GM18498 (cell line): ENCODE data around the gene CALCB.
"Not testable (repeated sequence)": the region's sequence is repeated elsewhere in the genome, so short reads cannot be mapped to it uniquely, and the experiment has no call there.

Source experiments
- ATAC-seq: cut with Tn5 transposase; IDR thresholded peaks from one replicate; pipeline ENCODE4 v1.9.1; 2021; ENCODE audit warnings: mild to moderate bottlenecking, moderate library complexity; ENCODE audit not compliant: unreplicated experiment

CALCB gene

GRCh38 chr11:15073361-15074205 lies at the start of gene CALCB:
Gene CALCB (plus strand): TSS chr11:15073593. CDS start chr11:15074719, 1,126 bp downstream.
- no peak for ATAC-seq

- no peak for ATAC-seq
Observed at GRCh38 chr11:15027011-15027410, 46.4 kb upstream of the CALCB start.

- no peak for ATAC-seq
Observed at GRCh38 chr11:15027956-15028355, 45.4 kb upstream of the CALCB start.

GRCh38 chr11:15028379-15028778 lies 45.0 kb upstream of the CALCB start:
- no peak for ATAC-seq

DNA sequence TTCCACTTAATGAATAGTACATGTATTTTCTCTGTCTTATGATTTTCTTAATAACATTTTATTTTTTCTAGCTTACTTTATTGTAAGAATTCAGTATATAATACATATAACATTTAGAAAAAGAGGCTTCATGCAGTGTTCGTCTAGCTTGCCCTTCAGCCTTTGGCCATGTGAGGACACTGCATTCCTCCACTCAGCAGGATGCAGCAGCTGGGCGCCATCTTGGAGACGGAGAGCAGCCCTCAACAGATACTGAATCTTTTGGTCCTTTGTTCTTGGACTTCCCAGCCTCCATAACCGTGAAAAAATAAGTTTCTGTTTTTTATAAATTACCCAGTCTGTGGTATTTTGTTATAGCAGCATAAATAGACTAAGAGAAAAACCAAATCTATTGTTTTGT lies 41.4 kb upstream of the CALCB start:
- not testable (repeated sequence) for ATAC-seq

- ATAC-seq: no peak
Observed at GRCh38 chr11:15034687-15035267, 38.6 kb upstream of the CALCB start.

DNA sequence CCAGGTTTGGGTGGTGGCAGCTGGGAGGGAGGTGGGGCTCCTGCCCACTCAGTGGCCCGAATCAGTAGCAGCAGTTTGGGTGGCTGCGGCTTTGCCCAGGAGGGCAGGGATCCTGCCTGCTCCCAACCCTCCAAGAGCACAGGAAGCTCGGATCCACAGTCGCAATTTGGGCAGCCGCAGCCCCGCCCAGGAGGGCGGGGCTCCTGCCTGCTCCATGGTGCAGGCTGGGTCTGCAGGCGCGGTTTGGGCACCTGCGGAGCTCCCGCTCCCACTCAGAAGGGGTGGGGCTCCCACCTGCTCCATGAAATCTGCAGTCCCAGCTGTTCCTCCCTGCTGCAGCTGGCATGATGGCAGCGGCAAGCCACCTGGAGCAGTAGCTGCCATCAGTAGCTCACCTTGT lies 38.1 kb upstream of the CALCB start:
- no peak for ATAC-seq

DNA sequence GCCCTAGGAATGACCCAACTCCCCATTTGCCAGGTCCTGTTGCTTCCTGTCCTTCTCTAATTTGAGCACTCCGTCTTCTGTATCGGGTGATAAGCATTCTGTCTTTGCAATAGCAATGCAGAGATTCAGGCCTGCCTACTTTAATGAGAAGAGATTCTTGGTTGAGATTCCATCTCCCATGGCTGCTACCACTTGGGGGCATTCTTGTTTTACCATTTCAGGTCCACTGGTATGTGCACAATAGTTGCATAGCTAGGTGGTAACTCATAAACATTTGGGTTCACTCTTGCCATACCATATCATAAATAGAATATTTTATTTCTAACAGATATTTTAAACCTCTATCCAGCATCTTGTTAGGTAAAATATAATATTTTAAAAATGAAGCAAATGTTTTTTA lies 34.4 kb upstream of the CALCB start:
- no peak for ATAC-seq

DNA sequence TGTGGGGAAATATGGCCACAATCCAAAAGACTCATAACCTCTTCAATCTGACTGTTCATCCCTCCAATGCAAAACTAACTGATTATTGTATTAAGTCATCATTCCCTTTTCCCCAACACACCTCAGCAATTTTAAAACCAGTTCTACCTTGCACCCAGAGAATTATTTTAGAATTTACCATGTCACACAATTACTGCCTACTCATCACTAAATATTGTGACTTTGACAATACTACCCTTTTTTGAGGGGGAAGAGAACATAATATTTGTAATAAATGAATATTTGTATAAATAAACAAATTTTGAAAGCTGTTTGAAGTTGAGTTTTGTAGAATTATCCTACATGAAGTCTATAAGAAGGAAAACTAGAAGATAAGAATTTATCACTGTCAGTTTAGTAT lies 28.2 kb upstream of the CALCB start:
- no peak for ATAC-seq

DNA sequence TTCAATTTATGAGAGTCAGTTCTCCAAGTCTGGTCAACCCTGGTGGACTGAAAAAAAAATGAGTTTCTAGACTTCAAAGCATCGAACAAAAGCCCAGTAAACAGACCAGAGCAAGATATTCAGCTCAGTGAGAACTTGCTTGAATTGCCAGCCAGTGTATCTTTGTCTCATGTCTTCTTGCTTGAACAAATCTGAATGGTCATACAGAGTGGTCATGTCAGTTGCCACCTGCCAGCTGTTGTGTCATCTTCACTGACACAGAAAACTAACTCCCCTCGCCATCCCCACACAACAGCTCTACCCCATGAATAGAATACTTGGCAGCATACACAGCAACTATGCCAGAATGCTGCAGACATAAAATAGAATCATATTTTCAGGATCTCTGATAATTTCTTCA lies 27.5 kb upstream of the CALCB start:
- no peak for ATAC-seq

DNA sequence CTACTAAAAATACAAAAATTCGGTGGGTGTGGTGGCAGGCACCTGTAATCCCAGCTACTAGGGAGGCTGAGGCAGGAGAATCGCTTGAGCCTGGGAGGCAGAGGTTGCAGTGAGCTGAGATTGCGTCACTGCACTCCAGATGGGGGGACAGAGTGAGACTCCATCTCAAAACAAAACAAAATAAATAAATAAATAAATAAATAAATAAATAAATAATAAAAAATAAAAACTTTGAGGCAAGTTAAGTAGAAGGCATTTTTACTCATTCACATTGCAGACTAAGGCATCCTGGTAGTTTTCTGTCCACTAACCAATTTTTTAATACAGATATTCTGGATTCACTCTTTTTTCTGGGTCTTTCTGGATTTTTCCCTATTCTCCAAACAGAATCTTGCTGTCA lies 26.7 kb upstream of the CALCB start:
- not testable (repeated sequence) for ATAC-seq

DNA sequence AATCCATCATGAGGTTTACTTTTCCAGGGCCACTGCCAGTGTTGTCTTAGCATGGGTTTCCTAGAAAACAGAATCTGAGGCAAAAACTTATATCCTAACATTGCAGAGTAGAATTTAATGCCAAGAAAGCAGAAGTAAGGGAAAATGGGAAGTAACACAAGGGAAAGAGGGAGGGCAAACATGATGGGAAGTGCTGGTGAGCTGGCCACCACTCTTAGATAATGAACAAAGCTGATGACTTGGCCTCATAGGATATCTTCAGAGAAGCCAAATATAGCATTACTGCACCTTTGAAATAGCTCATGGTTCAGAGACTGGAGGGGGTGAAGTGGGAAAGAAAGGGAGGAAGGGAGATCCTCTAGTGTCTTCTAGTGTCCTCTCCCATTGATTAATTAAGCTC lies 24.8 kb upstream of the CALCB start:
- ATAC-seq: no peak

GRCh38 chr11:15053191-15053685 lies 20.2 kb upstream of the CALCB start:
- ATAC-seq: no peak

DNA sequence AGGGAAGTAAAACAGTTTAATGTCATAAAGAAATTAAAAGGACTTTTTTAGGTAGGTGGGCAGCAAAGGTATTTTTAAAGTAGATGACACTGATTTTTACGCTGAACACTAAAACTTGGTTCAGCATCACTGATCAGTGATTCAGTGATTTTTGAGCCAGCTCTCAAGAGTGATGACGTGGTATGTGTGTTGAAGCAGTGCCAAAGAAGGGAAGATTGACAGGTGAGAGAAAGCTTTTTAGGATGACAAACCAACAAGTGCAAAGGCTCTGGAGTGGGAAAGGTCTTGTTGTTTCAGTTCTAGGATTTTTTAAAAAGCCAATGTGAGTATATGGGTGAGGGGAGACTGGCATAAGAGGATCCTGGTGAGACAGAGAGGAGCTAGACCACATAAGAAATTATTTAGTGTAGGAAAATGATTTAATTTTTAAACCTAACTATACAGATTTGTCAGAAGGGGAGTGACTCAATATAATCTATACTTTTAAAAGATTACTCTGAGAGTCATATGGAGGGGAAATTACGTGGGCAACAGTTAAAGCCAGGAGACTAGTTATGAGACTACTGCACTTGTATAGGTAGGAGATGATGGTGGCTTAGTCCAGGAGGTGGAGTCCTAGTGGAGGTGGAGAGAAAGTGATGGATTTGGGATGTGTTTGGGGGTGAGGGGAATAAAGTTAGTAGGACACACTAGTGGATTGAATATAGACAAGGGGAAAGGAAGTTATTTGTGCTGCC lies 17.6 kb upstream of the CALCB start:
- no peak for ATAC-seq

DNA sequence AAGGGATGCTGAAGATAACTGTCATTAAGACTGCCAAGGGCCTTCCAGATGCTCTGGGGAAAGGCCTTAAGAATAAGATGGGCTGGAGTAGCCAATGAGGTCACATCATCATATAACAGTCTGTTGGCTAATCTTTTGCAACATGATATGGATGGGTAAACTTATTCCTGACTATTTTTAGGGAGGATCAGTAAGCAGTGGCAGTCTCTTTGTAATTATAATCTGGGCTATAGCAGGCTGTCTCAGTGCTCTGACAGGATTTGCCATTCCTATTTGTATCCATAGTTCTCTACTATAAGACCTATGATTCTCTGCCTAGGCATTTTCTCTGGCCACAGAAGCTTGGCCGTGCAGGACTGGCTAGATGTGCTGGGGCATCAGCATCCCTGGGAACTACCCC lies 16.1 kb upstream of the CALCB start:
- ATAC-seq: no peak

DNA sequence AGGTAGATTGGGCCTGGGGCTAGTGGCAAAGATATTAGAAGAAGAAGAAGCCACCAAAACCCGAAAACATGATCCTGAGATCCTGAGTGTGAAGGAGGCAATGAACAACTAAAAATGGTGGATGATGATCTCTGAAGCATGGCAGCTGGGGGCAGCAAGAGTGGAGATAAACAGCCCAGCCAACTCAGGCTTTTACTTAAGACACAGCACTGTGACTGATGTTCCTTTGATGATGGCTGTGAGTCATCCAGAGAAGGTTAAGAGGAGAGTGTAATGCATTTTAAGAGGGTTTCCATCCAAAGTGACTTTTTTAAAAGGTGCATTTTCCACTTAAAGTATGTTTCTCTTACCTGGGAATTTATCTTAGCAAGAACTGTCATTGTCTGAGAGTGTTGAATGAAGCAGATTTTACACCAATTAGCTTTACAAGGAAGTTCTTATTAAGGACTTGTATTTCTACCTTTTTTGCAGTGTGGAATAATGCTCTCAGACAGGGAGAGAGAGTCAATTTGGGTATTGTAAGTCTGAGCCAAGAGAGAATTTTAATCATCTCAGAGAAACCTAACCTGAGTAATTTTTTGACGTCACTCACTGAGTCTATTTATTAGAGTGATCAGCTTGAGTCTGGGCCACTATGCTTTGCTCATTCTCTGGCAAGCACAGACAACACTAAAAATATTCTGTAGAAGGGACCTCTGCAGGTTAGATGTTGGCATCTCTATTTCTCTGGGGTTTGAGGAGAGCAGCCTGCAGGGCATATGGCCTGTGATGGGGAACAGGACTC lies 14.1 kb upstream of the CALCB start:
- no peak for ATAC-seq

DNA sequence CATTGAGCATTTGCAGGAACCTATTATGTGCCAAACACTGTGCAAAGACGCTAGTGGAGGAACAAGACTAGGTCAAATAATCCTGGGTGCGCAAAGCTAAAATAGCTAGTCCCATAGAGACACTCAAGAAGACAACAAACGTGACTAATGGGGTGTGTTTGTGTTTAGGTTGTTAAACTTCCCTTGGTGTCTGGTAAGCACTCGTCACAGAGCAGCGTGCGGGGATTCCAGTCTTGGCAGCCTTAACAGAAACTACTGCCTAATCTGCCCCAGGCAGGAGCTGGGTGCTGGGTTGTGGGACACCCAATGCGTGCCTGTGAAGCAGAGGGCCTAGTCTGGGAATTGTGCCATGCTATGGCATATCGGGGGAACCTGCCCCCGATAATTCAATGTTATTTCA lies 10.8 kb upstream of the CALCB start:
- no peak for ATAC-seq

- ATAC-seq: not testable (repeated sequence)
Observed at GRCh38 chr11:15069751-15070150, 3.6 kb upstream of the CALCB start.

DNA sequence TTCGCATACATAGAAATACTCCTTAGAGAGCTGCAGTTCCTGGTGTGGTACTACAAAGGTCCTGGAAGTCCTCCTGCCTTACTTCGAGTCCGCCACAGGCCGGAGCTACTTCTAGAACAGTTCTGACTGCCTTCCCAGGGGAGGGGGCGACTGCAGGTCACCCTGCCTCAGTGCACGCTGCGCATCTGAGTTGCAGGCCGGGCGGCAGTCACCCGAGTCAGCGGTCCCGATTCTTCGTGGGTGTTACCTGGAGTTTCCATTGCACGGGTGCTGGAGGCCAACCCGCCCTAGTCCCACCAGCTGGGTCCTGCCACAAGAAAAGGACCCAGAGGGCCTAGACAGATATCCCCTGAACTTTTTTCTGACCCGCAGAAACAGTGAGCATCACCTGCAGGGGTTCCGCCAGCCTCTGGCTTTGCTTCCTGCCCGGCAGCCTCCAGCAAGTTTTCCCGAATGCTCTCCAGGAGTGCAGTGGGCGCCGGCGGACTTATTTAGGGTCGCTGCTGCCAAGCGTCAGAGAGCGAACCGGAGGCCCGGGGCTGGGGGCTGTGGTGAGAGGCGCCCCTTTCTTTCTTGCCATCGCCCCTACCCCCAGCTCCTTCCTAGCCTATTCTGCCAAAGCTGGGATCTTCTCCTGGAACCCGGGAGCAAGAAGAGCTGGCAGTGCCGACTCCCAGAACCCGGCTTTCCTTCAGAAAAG lies 1.7 kb upstream of the CALCB start:
- ATAC-seq: no peak

DNA sequence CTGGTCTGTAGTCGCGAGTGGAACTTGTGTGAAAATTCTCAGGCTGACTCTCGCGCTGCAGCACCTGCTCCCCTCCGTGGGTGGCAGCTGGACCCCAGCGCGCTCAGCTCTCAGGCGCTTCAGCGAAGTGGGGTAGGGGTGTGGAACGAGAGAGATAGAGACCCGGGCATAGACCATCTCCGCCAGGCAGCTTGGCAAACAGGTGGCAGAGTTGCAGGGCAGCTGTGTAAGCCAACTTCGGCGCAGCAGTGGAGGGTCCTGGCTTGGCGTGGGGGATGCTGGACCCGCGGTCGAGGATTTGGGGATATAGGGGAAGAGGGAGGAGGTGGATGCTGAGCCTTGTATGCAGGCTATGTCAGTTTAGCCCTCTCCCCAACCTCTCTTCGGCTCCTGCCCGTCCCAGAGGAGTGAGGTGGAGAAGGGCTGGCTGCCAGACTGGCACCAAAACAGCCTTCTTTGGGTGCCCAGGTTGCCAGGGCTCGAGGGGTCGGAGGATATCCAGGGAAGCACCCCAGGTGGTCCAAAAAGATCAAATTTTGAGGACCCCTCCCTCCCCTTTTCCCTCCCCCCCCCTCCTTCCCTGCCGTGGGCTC lies 746 bp upstream of the CALCB start:
- ATAC-seq: no peak
